ENCODE results near the gene PJVK. TPM values are rescaled to one million over a fixed set of nuclear protein-coding genes. Genes with fewer than 3 reads are reported as not detected.

PJVK gene
- total and polyA plus RNA-seq, 2 of the 13 experiments (the other 11 are each of a cell fraction or from before 2014, with no cell fraction given) = 1.2 to 2.6 TPM

- TF ChIP-seq ZBTB37 (CRISPR knock-in tag; IDR thresholded peaks at IDR 0.05) (0 out of 2 replicates have a peak, but pooled peaks have one; percentile 36), ZNF350 (CRISPR knock-in tag; IDR thresholded peaks at IDR 0.05; ENCODE audit: borderline replicate concordance, low read depth) (peak; percentile 93; the same call in 1 of the 2 replicates), TARDBP (CRISPR knock-in tag; IDR thresholded peaks at IDR 0.05) (peak; percentile 45), HDAC2 (CRISPR knock-in tag; IDR thresholded peaks at IDR 0.05) (peak; percentile 85), HES4 (CRISPR knock-in tag; IDR thresholded peaks at IDR 0.05; ENCODE audit: borderline replicate concordance) (peak; percentile 72; the same call in 1 of the 2 replicates), YEATS4 (CRISPR knock-in tag; IDR thresholded peaks at IDR 0.05; ENCODE audit: borderline replicate concordance) (peak; percentile 97), POLR2AphosphoS5 (IDR thresholded peaks at IDR 0.05; ENCODE audit: low read depth, low read length) (peak; percentile 96), CENPT (CRISPR knock-in tag; IDR thresholded peaks at IDR 0.05; ENCODE audit: low read depth) (0 out of 2 replicates have a peak, but pooled peaks have one; percentile 59), HNRNPLL (IDR thresholded peaks at IDR 0.05; ENCODE audit: low read depth, low read length, poor library complexity, severe bottlenecking) (peak; percentile 95), HOXA5 (CRISPR knock-in tag; IDR thresholded peaks at IDR 0.05) (peak; percentile 86), GATAD2A (CRISPR knock-in tag; IDR thresholded peaks at IDR 0.05) (peak; percentile 87), ZNF124 (CRISPR knock-in tag; IDR thresholded peaks at IDR 0.05) (0 out of 2 replicates have a peak, but pooled peaks have one; percentile 66), SIN3B (IDR thresholded peaks at IDR 0.05; ENCODE audit: low read length) (no peak), ZSCAN29 (CRISPR knock-in tag; conservative IDR thresholded peaks at IDR 0.05) (no peak; the same call in 1 of the 2 replicates), CREB1 (IDR thresholded peaks at IDR 0.05) (peak; percentile 83), CREB1 (CRISPR knock-in tag; IDR thresholded peaks at IDR 0.05) (peak; percentile 90)
- TF ChIP-seq, protein P1, sequence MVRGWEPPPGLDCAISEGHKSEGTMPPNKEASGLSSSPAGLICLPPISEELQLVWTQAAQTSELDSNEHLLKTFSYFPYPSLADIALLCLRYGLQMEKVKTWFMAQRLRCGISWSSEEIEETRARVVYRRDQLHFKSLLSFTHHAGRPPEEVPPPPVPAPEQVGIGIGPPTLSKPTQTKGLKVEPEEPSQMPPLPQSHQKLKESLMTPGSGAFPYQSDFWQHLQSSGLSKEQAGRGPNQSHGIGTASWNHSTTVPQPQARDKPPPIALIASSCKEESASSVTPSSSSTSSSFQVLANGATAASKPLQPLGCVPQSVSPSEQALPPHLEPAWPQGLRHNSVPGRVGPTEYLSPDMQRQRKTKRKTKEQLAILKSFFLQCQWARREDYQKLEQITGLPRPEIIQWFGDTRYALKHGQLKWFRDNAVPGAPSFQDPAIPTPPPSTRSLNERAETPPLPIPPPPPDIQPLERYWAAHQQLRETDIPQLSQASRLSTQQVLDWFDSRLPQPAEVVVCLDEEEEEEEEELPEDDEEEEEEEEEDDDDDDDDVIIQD (CRISPR knock-in tag; IDR thresholded peaks at IDR 0.05; ENCODE audit: low read depth) = peak; percentile 13; the same call in 1 of the 2 replicates
- TF ChIP-seq, protein P2, sequence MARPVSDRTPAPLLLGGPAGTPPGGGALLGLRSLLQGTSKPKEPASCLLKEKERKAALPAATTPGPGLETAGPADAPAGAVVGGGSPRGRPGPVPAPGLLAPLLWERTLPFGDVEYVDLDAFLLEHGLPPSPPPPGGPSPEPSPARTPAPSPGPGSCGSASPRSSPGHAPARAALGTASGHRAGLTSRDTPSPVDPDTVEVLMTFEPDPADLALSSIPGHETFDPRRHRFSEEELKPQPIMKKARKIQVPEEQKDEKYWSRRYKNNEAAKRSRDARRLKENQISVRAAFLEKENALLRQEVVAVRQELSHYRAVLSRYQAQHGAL (CRISPR knock-in tag; IDR thresholded peaks at IDR 0.05; ENCODE audit: not compliant biosample characterization) = peak; percentile 79
- TF ChIP-seq, protein P3, sequence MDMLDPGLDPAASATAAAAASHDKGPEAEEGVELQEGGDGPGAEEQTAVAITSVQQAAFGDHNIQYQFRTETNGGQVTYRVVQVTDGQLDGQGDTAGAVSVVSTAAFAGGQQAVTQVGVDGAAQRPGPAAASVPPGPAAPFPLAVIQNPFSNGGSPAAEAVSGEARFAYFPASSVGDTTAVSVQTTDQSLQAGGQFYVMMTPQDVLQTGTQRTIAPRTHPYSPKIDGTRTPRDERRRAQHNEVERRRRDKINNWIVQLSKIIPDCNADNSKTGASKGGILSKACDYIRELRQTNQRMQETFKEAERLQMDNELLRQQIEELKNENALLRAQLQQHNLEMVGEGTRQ (IDR thresholded peaks at IDR 0.05; ENCODE audit: low read depth, low read length) = no peak
- TF ChIP-seq, protein P3 (CRISPR knock-in tag; IDR thresholded peaks at IDR 0.05; ENCODE audit: borderline replicate concordance) = no peak
- TF ChIP-seq, protein P4, sequence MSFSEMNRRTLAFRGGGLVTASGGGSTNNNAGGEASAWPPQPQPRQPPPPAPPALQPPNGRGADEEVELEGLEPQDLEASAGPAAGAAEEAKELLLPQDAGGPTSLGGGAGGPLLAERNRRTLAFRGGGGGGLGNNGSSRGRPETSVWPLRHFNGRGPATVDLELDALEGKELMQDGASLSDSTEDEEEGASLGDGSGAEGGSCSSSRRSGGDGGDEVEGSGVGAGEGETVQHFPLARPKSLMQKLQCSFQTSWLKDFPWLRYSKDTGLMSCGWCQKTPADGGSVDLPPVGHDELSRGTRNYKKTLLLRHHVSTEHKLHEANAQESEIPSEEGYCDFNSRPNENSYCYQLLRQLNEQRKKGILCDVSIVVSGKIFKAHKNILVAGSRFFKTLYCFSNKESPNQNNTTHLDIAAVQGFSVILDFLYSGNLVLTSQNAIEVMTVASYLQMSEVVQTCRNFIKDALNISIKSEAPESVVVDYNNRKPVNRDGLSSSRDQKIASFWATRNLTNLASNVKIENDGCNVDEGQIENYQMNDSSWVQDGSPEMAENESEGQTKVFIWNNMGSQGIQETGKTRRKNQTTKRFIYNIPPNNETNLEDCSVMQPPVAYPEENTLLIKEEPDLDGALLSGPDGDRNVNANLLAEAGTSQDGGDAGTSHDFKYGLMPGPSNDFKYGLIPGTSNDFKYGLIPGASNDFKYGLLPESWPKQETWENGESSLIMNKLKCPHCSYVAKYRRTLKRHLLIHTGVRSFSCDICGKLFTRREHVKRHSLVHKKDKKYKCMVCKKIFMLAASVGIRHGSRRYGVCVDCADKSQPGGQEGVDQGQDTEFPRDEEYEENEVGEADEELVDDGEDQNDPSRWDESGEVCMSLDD (CRISPR knock-in tag; IDR thresholded peaks at IDR 0.05; ENCODE audit: borderline replicate concordance) = peak; percentile 69; the same call in 1 of the 2 replicates
These were observed 27.5 kb downstream of the PJVK start, which contains the start of gene FKBP7 (continued) for GRCh38 chr2:178478439-178479274.
